Measurements from ENCODE around the gene RIMS1.

The RIMS1 gene

GRCh38 chr6:72272958-72273357 is 386.6 kb downstream of the RIMS1 start:
- Histone ChIP-seq H3K4me2 (ENCODE audit: low read length) (no peak overlapping the region), H3K27ac (ENCODE audit: low read length) (no peak overlapping the region)
- TF ChIP-seq CTCF (IDR thresholded peaks at IDR 0.05; ENCODE audit: low read depth, low read length) (no peak), EZH2phosphoT487 (IDR thresholded peaks at IDR 0.05; ENCODE audit: low read depth) (no peak)

GRCh38 chr6:72275888-72276287 is 389.5 kb downstream of the RIMS1 start:
- Histone ChIP-seq H3K4me2 (ENCODE audit: low read length) (no peak overlapping the region), H3K27me3 (ENCODE audit: low read depth, low read length) (no peaks in the 10 kb centered on the region)

More at GRCh38 chr6:72272958-72273357, 386.6 kb downstream of the RIMS1 start:
- no peaks in the 10 kb centered on the region for H3K9me3 ChIP-seq (ENCODE audit: insufficient read depth, low read length)
- no peak overlapping the region for H2AFZ ChIP-seq (ENCODE audit: low read depth, low read length)
- no peaks in the 10 kb centered on the region for H3K4me1 ChIP-seq (ENCODE audit: low read length)
- no peaks in the 10 kb centered on the region for H3K27me3 ChIP-seq (ENCODE audit: low read depth, low read length)
- H3K4me3 ChIP-seq (ENCODE audit: low read length): no peak overlapping the region
- H3K9ac ChIP-seq (ENCODE audit: low read length): no peak overlapping the region
- H3K36me3 ChIP-seq (replicated peaks; ENCODE audit: low read depth, low read length): no peaks in the 10 kb centered on the region
- no peaks in the 10 kb centered on the region for H3K79me2 ChIP-seq (ENCODE audit: low read length)
- H4K20me1 ChIP-seq (ENCODE audit: insufficient read depth, low read length): no peaks in the 10 kb centered on the region

GRCh38 chr6:72282201-72282600 is 395.9 kb downstream of the RIMS1 start:
- Histone ChIP-seq H3K27ac (ENCODE audit: low read length) (no peak overlapping the region), H2AFZ (ENCODE audit: low read depth, low read length) (no peak overlapping the region), H3K9ac (ENCODE audit: low read length) (no peak overlapping the region), H4K20me1 (ENCODE audit: insufficient read depth, low read length) (no peaks in the 10 kb centered on the region), H3K4me2 (ENCODE audit: low read length) (no peak overlapping the region), H3K9me3 (ENCODE audit: insufficient read depth, low read length) (no peaks in the 10 kb centered on the region), H3K36me3 (replicated peaks; ENCODE audit: low read depth, low read length) (no peaks in the 10 kb centered on the region), H3K27me3 (ENCODE audit: low read depth, low read length) (no peaks in the 10 kb centered on the region), H3K79me2 (ENCODE audit: low read length) (no peaks in the 10 kb centered on the region), H3K4me1 (ENCODE audit: low read length) (no peaks in the 10 kb centered on the region), H3K4me3 (ENCODE audit: low read length) (no peak overlapping the region)
- TF ChIP-seq CTCF (IDR thresholded peaks at IDR 0.05; ENCODE audit: low read depth, low read length) (no peak), EZH2phosphoT487 (IDR thresholded peaks at IDR 0.05; ENCODE audit: low read depth) (no peak)

More at GRCh38 chr6:72275888-72276287, 389.5 kb downstream of the RIMS1 start:
- Histone ChIP-seq H3K4me1 (ENCODE audit: low read length) (no peaks in the 10 kb centered on the region), H3K36me3 (replicated peaks; ENCODE audit: low read depth, low read length) (no peaks in the 10 kb centered on the region), H3K9me3 (ENCODE audit: insufficient read depth, low read length) (no peaks in the 10 kb centered on the region), H3K27ac (ENCODE audit: low read length) (no peak overlapping the region), H3K9ac (ENCODE audit: low read length) (no peak overlapping the region), H4K20me1 (ENCODE audit: insufficient read depth, low read length) (no peaks in the 10 kb centered on the region), H3K79me2 (ENCODE audit: low read length) (no peaks in the 10 kb centered on the region), H2AFZ (ENCODE audit: low read depth, low read length) (no peak overlapping the region), H3K4me3 (ENCODE audit: low read length) (no peak overlapping the region)
- no peak for TF ChIP-seq EZH2phosphoT487 (IDR thresholded peaks at IDR 0.05; ENCODE audit: low read depth)
- TF ChIP-seq CTCF (IDR thresholded peaks at IDR 0.05; ENCODE audit: low read depth, low read length): no peak

- H3K27me3 ChIP-seq (ENCODE audit: low read depth, low read length): no peaks in the 10 kb centered on the region
- no peak overlapping the region for H2AFZ ChIP-seq (ENCODE audit: low read depth, low read length)
- TF ChIP-seq CTCF (IDR thresholded peaks at IDR 0.05; ENCODE audit: low read depth, low read length): no peak
- TF ChIP-seq EZH2phosphoT487 (IDR thresholded peaks at IDR 0.05; ENCODE audit: low read depth): no peak
- no peak overlapping the region for H3K4me2 ChIP-seq (ENCODE audit: low read length)
- no peaks in the 10 kb centered on the region for H3K4me1 ChIP-seq (ENCODE audit: low read length)
- no peaks in the 10 kb centered on the region for H3K79me2 ChIP-seq (ENCODE audit: low read length)
- no peak overlapping the region for H3K9ac ChIP-seq (ENCODE audit: low read length)
- H3K36me3 ChIP-seq (replicated peaks; ENCODE audit: low read depth, low read length): no peaks in the 10 kb centered on the region
- no peaks in the 10 kb centered on the region for H4K20me1 ChIP-seq (ENCODE audit: insufficient read depth, low read length)
- no peaks in the 10 kb centered on the region for H3K9me3 ChIP-seq (ENCODE audit: insufficient read depth, low read length)
- H3K4me3 ChIP-seq (ENCODE audit: low read length): no peak overlapping the region
- H3K27ac ChIP-seq (ENCODE audit: low read length): no peak overlapping the region
Observed at GRCh38 chr6:72283571-72283970, 397.2 kb downstream of the RIMS1 start.

Data from OCI-LY3 (cell line).